ENCODE results near the gene MYH10.

MYH10 gene

GRCh38 chr17:8475781-8476180 is 154.7 kb downstream of the MYH10 start:
- Histone ChIP-seq H3K4me1 (ENCODE audit: control insufficient read depth, low read length) (no peaks in the 10 kb centered on the region), H3F3A (ENCODE audit: control insufficient read depth, insufficient read depth) (no peaks in the 10 kb centered on the region), H3K79me2 (ENCODE audit: control insufficient read depth, low read length) (no peaks in the 10 kb centered on the region), H3K4me2 (ENCODE audit: low read length) (no peak overlapping the region), H3K36me3 (ENCODE audit: control insufficient read depth, low read length) (peaks cover 62% of the 10 kb centered on the region), H3K9me2 (replicated peaks; ENCODE audit: control insufficient read depth, low read length) (no peaks in the 10 kb centered on the region), H3K9me3 (ENCODE audit: control insufficient read depth, insufficient read depth, low read length) (no peaks in the 10 kb centered on the region), H3K4me3 (ENCODE audit: low read length) (no peak overlapping the region), H3K27ac (ENCODE audit: low read depth, low read length) (no peak overlapping the region), H3K27me3 (ENCODE audit: control insufficient read depth, low read length) (no peaks in the 10 kb centered on the region), H4K20me1 (ENCODE audit: control insufficient read depth, insufficient read depth, low read depth, low read length) (no peaks in the 10 kb centered on the region)
- no peak for TF ChIP-seq EZH2phosphoT487 (IDR thresholded peaks at IDR 0.05; ENCODE audit: borderline replicate concordance, low read length)
- no peak for TF ChIP-seq CTCF (IDR thresholded peaks at IDR 0.05; ENCODE audit: low read depth, low read length, poor library complexity, severe bottlenecking)

GRCh38 chr17:8475227-8475626 is 155.3 kb downstream of the MYH10 start:
- H4K20me1 ChIP-seq (ENCODE audit: control insufficient read depth, insufficient read depth, low read depth, low read length) = no peaks in the 10 kb centered on the region
- H3K36me3 ChIP-seq (ENCODE audit: control insufficient read depth, low read length) = peaks cover 62% of the 10 kb centered on the region
- no peaks in the 10 kb centered on the region for H3K9me2 ChIP-seq (replicated peaks; ENCODE audit: control insufficient read depth, low read length)
- no peak overlapping the region for H3K4me3 ChIP-seq (ENCODE audit: low read length)
- H3K4me1 ChIP-seq (ENCODE audit: control insufficient read depth, low read length) = no peaks in the 10 kb centered on the region
- no peaks in the 10 kb centered on the region for H3K79me2 ChIP-seq (ENCODE audit: control insufficient read depth, low read length)
- no peaks in the 10 kb centered on the region for H3F3A ChIP-seq (ENCODE audit: control insufficient read depth, insufficient read depth)
- TF ChIP-seq CTCF (IDR thresholded peaks at IDR 0.05; ENCODE audit: low read depth, low read length, poor library complexity, severe bottlenecking) = no peak
- no peak for TF ChIP-seq EZH2phosphoT487 (IDR thresholded peaks at IDR 0.05; ENCODE audit: borderline replicate concordance, low read length)
- no peaks in the 10 kb centered on the region for H3K9me3 ChIP-seq (ENCODE audit: control insufficient read depth, insufficient read depth, low read length)
- no peak overlapping the region for H3K4me2 ChIP-seq (ENCODE audit: low read length)
- no peaks in the 10 kb centered on the region for H3K27me3 ChIP-seq (ENCODE audit: control insufficient read depth, low read length)
- H3K27ac ChIP-seq (ENCODE audit: low read depth, low read length) = no peak overlapping the region

DNA sequence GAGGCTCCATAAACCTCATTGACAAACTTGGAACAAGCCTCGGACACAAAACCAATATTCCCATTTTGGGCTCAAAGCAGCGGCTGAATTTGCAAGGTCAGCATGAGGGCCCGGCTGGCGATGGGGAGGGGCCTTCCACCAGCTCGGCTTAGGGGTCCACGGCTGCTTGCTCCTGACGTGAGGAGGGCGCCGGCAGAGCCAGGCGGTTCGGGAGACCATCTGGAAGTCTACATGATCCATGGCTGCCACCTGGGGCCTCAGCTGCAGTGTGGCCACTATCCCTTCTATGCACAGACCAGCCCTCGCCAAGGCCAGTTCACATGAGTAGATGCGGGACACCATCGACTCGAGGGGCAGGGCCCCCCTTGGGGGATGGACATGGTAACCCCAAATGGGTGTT is 155.7 kb downstream of the MYH10 start:
- H3K9me2 ChIP-seq (replicated peaks; ENCODE audit: control insufficient read depth, low read length) = no peaks in the 10 kb centered on the region
- H4K20me1 ChIP-seq (ENCODE audit: control insufficient read depth, insufficient read depth, low read depth, low read length) = no peaks in the 10 kb centered on the region
- H3K4me3 ChIP-seq (ENCODE audit: low read length) = no peak overlapping the region
- H3K4me2 ChIP-seq (ENCODE audit: low read length) = no peak overlapping the region
- H3K4me1 ChIP-seq (ENCODE audit: control insufficient read depth, low read length) = no peaks in the 10 kb centered on the region
- no peaks in the 10 kb centered on the region for H3F3A ChIP-seq (ENCODE audit: control insufficient read depth, insufficient read depth)
- peaks cover 62% of the 10 kb centered on the region for H3K36me3 ChIP-seq (ENCODE audit: control insufficient read depth, low read length)
- no peaks in the 10 kb centered on the region for H3K27me3 ChIP-seq (ENCODE audit: control insufficient read depth, low read length)
- H3K27ac ChIP-seq (ENCODE audit: low read depth, low read length) = no peak overlapping the region
- TF ChIP-seq CTCF (IDR thresholded peaks at IDR 0.05; ENCODE audit: low read depth, low read length, poor library complexity, severe bottlenecking) = no peak
- no peak for TF ChIP-seq EZH2phosphoT487 (IDR thresholded peaks at IDR 0.05; ENCODE audit: borderline replicate concordance, low read length)
- H3K9me3 ChIP-seq (ENCODE audit: control insufficient read depth, insufficient read depth, low read length) = no peaks in the 10 kb centered on the region
- no peaks in the 10 kb centered on the region for H3K79me2 ChIP-seq (ENCODE audit: control insufficient read depth, low read length)
